NCI-H748 (cell line): ENCODE results near the gene DNASE1L1.

Experiments used
- DNase-seq: peaks from one replicate; lab custom pipeline; 2025; ENCODE audit not compliant: unreplicated experiment; lab: John Stamatoyannopoulos, UW

Gene DNASE1L1

DNA sequence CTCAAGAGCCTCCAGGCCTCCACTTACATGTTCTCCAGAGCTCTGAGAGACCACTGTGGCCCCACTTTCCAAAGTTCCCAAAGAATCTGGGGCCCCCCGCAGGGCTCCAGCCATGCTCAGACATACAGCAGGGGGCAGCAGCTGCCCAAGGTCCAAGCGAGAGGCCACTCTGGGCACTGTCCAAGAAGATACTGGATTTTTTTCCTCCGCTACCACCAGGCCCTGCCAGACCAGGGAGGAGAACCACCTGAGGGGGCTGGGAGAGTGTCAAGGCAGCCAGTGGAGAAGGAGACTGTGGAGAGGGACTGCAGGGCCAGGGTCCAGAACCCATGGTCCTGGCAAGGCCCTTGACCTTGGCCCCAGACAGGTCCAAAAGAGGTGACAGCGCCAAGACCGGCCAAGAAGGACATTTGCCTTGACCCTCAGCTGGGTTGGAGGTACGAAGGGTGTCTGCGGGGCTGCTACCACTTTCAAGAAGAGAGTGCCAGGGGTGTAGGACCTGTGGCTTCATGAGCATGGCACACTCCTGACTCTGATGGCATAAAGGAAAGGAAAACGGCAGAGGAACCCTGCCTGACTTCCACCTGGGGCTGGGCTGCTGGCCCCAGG lies 24.7 kb downstream of the DNASE1L1 start:
- no peak for DNase-seq

DNA sequence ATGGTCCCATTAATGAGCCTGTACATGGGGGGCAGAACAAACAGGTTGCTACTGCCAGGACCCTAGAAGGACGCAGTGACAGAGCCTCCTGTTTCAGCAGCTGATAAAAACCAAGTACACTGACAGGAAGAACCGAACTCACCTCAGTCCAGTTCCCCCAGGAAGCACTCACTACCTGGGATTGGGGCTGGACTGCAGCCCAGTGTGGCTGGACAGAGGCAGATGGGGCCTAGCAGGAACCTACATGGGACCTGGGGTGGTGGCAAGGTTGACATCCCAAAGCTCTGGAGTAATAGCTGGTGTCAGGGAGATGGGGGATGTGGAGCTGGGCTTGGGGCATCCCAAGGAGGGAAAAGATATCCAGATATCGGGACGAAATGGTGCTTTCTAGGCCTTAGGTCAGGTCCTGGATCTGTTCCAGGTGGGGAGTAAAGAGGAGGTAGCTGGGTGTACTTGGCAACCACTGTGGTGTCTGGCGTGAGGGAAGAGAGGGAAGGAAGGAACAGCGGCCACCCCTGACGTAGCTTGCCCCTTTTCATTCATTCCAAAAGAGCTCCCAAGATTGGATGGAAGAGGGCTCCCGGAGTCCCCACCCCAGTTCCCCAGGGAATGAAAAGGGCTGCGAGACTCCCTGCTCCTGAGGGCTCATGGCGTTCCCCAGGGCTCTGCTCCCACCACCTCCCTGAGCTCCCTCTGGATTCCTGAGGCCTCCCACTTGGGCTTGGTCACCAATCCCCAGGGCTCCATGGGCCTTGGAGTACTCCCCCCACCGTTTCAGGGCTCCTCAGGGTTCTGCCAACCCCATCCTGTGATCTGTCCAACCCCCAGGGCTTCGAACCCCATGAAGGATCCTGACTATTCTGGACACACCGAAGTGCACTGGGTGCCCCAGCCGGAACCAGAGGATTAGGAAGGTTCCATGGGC lies 25.4 kb downstream of the DNASE1L1 start:
- no peak for DNase-seq

DNA sequence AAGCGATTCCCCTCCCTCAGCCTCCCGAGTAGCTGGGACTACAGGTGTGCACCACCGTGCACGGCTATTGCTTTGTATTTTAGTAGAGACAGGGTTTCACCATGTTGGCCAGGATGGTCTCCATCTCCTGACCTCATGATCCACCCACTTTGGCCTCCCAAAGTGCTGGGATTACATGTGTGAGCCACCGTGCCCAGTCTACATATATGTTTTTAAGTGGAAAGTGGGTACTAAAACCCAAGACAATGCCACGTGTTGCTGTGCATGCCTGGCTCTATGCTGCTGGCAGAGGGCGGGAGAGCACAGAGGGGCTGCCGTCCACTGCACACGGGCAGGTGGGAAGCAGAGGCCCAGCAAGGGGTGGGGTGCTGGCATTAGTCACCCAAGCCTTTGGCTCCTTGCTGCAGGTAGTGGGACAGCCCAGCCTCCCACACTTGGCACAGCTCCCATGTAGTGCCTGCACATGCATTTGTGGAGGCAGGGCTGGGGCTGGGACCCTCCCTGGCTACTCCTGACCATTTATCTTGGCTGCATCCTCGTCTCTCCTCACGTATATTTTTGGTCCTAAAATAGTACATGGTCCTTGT lies 26.5 kb downstream of the DNASE1L1 start:
- no peak for DNase-seq

DNA sequence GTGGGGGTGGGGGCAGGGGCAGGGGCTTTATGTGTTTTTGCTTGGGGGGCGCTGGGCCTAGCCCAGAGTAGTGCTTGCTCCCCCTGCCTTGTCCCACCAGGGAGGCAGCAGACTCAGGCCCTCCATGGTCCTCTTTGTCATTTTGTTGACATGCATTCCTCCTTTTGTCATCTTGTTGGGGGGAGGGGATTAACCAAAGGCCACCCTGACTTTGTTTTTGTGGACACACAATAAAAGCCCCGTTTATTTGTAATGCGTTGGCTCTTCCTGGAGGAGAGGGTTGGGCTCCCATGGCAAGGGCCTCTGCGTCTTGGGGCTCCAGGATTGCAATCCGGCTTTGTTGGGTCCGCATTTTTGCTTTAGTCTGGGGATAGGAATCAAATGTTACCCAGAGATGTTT lies 27.8 kb downstream of the DNASE1L1 start:
- DNase-seq: no peak

DNA sequence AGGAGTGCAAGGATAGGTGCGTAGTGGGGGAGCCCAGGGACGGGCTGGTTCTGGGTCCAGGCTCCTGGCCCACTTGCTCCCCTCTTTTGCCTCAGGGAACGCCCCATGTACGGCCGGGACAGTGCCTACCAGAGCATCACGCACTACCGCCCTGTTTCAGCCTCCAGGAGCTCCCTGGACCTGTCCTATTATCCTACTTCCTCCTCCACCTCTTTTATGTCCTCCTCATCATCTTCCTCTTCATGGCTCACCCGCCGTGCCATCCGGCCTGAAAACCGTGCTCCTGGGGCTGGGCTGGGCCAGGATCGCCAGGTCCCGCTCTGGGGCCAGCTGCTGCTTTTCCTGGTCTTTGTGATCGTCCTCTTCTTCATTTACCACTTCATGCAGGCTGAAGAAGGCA lies 28.3 kb downstream of the DNASE1L1 start:
- DNase-seq: no peak

DNA sequence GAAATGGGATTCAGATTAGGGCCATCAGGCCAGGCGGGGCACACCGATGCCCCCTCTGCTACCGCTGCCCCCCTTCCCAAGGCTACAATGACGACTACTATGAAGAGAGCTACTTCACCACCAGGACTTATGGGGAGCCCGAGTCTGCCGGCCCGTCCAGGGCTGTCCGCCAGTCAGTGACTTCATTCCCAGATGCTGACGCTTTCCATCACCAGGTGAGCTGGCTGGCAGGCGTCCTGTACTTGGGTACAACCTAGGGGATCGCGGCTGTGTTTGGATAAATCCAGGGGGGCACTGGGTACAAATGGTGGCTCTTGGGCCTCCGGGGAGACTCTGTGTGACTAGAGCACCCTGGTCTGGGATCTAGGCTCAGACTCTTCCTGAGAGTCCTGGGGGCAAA lies 28.9 kb downstream of the DNASE1L1 start:
- no peak for DNase-seq

DNA sequence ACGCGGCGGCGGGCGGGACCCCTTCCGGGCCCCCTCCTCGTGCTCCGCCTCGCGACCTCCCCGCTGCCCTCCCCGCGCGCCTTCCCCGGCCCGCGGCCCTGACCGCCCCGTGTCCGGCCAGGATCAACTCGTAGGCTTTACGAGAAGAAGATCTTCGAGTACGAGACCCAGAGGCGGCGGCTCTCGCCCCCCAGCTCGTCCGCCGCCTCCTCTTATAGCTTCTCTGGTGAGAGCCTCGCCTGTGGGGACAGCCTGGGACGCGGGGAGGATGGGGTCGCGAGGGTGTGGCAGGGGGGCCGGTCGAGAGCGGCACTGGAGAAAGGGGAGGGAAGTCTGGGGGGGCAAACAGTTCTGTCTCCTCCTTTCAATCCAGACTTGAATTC lies 29.5 kb downstream of the DNASE1L1 start:
- no peak for DNase-seq

DNA sequence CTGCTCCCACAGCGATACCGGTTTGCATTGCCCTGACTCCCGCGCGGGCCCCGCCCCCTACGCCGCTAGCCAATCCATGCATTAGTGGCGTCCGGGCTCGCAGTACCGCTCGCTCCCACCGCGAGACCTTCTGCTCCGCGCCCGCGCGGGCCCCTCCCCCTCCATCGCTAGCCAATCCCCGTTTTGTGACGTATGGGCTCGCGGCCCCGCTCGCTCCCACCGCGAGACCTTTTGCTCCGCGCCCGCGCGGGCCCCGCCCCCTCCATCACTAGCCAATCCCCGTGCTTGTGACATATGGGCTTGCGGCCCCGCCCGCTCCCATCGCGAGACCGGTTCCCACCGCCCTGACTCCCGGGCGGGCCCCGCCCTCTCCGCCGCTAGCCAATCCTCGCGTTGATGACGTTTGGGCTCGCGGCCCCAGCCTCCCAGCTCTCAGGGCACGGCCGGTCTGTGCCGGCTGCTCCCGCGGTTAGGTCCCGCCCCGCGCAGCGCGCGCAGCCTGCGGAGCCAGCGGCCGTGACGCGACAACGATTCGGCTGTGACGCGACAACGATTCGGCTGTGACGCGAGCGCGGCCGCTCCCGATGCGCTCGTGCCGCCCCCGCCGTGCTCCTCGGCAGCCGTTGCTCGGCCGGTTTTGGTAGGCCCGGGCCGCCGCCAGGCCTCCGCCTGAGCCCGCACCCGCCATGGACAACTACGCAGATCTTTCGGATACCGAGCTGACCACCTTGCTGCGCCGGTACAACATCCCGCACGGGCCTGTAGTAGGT lies 30.1 kb downstream of the DNASE1L1 start, which contains the start of gene EMD:
EMD (plus strand) TSS at position 497 of the 770 bp plus-strand sequence; CDS start at position 687, 190 bp downstream.
- peak; percentile 100 for DNase-seq

DNA sequence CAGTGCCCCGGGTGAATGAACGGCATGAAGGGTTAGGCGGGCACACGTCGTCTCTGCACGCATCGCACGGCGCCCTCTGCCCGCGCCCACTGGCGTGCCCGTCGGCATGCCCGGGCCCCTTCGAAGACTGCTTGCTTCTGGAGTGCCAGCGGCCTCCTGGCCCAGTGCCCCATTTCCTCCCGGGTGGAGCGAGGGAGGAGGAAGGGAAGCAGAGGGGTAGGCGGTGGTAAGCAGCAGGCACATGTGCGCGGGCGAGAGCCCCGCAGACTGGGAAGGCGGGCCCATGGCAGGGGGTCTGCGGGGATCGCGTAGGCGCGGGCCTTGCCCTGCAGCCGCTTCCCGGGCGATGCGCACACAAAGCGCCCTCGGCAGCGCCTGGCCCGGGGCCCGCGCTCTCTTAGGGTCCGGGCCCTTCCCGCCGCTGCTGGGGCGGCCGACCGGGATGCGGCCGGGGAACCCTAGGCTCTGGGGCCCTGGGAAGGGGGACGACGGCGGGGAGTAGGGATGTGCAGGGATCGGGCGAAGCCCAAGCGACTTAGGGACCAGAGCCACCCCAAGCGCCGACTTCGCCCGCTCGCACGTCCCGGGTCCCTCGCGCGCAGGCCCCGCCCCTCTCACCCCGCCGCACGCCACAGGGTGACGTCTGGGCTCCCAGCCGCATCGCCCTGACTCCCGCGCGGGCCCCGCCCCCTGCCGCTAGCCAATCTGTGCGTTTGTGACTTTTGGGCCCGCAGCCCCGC lies 30.8 kb downstream of the DNASE1L1 start:
- peak; percentile 69 for DNase-seq

DNA sequence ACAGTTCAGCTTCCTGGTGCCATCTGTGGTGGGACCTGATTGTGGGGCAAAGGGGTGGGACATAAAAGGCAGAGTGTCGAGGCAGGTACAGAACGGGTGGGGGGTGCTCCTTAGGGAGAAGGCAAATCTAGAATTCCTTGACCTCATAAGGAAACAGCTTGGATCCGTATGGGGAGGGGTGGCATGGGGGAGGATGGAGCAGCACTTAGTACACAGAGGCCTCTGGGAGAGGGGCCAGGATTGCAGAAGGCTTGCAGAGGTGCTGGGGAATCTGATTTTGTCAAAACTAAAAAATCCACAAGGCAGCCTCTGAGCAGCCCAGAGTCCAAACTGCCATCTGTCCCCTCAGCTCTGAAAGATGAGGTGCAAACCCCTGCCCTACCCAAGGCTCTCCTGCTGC lies 32.3 kb downstream of the DNASE1L1 start:
- DNase-seq: no peak

DNA sequence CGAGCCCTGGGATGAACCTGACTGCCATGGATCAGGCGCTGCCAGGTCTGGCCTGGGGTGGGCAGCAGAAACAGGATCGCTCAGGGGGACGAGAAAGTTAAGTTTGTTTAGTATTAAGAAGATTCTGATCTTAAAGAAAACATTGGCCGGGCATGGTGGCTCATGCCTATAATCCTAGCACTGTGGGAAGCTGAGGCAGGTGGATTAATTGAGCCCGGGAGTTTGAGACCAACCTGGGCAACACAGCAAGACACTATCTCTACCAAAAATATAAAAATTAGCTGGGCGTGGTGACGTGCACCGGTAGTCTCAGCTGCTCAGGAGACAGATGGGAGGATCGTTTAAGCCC lies 33.9 kb downstream of the DNASE1L1 start:
- DNase-seq: no peak

DNA sequence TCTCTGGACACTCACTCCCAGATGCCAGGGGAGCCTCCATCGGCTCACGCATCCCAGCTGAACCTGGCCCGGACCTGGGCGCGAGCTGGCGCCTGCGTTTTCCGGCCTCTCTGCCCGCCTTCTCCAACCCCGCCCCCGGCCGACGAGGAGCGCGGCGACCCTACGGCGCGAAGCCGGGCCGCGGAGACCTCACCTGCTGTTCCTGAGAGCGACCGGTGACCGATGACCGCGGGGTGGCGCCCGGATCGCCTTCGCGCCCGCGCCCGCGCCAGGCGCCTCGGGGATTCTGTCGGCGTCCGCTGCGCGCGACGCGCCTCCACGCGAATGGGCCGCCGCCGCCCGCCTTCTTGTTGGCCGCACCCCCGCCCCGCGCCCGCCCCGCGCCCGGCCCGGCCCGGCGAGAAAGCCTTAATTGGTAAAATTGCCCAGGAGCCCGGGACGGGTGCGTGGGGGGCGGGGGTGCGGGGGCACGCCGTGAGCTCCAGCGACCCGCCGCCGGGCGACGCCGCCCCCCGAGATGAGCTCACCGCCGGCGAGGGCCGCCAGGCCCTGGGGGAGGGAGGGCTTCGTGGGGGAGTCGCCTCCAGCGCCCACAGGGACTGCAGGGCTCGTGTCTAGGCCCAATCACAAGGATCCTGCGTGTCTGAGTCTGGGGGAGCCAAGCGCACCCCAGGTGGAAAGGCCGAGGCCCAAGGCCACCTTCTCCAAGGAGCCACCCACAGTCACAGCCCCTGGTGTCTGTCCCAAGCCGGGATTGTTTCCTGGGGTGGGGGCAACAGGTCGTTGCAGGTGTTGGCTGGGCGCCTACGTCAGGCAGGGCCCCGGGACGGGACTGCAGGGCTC lies 34.5 kb downstream of the DNASE1L1 start, which contains the start of gene FLNA:
FLNA (minus strand) TSS at position 322 of the 843 bp plus-strand sequence. CDS start 3,389 bp downstream, outside the sequence.
- DNase-seq: peak; percentile 54

DNA sequence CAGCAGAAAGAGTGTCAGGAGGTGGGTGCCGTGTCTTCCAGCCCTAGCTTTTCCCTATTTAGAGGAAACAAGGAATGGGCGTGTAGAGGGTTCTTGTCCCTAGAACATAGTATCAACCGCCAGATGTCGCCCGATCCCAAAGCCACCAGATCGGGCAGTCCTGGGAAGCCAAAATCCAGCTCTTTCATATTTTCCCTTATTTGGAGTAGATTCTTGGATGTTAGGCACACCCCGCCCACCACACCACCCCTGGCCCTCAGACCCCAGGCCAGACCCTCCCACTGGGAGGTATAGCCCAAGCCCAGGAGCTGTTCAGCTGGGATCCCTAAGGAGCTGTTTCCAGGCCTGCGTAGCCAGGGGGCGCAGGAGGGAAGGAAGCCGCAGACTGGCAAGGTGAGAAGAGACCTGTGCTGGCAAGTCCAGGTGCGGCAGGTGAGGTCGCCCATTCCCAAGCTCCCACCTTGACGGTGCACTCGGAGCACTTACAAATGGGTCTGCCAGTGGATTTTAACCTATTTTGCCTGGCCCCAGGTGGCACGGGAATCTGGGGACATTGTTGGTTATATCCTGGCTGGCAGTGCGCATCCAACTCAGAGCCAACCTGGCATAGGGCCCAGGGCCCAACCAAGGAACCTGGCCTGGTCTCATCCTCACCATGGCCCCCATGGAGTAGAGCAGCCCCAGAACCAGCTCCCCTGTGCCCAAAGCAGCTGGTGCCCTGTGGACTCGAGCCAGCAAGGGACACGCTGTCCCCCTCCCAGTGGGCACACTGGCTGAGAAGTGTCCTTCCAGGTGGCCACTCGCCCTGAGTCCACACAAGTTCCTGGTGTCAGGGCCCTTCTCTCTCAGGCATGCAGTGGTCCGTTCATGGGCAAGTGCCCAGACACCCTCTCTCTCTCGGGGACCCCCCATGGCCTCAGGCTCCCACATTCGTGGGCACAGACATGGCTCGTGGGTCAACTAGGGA lies 35.4 kb downstream of the DNASE1L1 start:
- DNase-seq: peak; percentile 87

DNA sequence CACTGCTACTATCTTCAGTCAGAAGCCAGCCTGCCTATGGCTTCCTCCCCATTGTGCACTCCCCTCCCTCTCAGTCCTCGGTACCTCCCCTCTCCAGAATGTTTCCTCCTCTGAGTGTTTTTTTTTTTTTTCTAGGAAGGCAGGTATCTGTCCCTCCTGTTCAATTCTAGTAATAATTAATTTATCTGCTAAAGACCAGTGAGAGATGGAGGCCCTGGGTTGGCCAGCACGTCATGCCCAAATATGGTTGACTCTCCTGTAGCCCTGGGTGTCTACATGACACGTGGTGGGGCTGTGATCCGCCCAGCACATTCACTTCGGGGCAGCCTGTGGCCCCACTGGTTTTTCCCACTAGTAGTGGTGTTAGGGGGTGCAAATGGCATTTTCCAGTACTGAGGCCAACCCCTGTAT lies 36.4 kb downstream of the DNASE1L1 start:
- DNase-seq: no peak

DNA sequence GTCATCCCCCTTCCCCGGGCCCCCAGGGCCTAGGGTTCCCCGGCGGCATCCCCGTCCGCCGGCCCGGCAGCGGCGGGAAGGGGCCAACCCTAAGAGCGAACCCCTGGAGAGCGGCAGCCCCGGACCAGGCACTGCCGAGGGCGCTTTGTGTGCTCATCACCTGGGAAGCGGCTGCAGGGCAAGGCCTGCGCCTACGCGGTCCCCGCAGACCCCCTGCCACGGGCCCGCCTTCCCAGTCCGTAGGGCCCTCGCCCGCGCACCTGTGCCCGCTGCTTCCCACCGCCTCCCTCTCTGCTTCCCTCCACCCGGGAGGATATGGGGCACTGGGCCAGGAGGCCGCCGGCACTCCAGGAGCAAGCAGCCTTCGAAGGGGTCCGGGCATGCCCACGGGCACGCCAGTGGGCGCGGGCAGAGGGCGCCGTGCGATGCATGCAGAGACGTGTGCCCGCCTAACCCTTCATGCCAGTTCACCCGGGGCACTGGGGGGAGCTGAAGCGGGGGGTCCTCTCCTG lies 37.2 kb downstream of the DNASE1L1 start:
- peak; percentile 39 for DNase-seq

DNA sequence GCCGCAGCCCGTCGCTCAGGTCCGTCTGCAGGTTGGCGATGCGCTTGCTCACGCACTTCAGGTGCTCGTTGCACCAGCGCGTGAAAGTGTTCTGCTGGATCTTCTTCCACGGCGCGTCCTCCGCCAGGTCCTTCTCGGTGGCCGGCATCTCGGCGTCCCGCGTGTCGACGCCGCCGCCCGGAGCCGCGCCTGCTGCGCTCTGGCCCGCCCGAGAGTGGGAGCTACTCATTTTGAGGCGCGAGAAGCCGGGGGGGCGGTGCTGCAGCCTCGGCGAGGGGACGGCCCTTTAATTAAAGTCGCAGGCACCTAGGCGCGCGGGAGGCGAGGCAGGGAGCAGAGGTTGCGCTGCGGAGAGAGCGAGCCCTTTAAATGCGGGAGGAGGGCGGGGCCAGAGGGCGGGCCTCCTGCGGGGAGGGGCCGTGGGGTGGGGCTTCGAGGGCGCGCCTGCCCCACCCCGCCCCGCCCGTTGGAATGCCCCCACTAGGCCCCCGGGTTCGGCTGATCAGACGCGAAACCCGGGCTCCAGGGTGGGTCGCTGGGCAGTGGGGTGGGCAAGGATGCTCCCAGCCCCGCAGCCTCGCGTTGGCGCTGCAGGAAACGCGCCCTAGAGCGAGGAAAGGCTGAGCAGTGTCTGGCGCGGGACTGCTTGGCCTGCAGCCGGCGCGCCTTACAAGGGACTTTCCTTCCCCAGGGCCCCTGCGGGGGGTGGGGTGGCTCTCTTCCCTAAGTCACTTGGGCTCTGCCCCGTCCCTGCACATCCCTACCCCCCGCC lies 37.9 kb downstream of the DNASE1L1 start:
- peak; percentile 95 for DNase-seq

DNA sequence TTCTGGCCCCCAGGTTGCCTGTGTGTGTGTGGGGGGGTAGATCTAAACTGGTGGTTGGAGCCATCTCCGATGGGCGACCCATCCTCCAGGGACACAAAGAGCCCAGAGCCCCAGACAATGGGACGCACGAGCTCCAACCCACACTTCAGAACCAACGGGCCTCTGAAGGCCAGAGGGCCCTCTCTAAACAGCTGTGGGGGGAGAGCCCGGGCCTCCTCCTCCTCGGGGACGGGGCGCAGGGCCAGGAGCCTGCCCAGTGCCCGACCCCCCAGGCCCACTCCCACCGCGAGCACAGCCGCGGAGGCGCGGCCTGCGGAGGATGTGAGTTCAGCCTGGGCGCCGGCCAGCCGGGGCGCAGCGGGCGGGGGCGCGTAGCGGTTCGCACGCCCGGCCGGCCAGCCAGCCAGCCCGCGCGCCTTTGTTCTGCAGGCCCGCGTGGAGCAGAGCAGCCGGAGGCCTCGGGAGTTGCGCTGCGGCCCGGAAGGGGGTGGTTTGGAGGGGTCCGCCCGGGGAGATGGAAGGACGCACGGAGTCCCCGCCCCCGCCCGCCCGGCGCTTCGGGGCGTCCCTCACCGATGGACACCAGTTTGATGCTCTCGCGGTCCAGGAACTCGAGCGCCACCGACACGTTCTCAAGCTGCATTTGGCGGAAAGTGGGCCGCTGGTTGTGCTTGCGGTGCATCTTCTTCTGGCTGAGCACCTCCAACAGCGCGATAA lies 38.6 kb downstream of the DNASE1L1 start:
- peak; percentile 51 for DNase-seq
